HG03139 (cell line): ENCODE results near the gene PDGFRB.

Source experiments
- ATAC-seq: cut with Tn5 transposase; IDR thresholded peaks from one replicate; pipeline ENCODE4 v1.9.1; 2021; ENCODE audit not compliant: unreplicated experiment

Gene PDGFRB

GRCh38 chr5:150133581-150134197, 22.0 kb downstream of the PDGFRB start:
- no peak for ATAC-seq

- ATAC-seq, result no peak
Measured at GRCh38 chr5:150132740-150133139, 22.9 kb downstream of the PDGFRB start.

GRCh38 chr5:150131978-150132694, 23.5 kb downstream of the PDGFRB start:
- no peak for ATAC-seq

- ATAC-seq, result no peak
Measured at GRCh38 chr5:150131461-150131860, 24.2 kb downstream of the PDGFRB start.

GRCh38 chr5:150130493-150130922, 25.1 kb downstream of the PDGFRB start:
- ATAC-seq, result no peak

GRCh38 chr5:150129813-150130492, 25.7 kb downstream of the PDGFRB start:
- no peak for ATAC-seq

- ATAC-seq, result no peak
Measured at GRCh38 chr5:150129454-150129812, 26.2 kb downstream of the PDGFRB start.

GRCh38 chr5:150126921-150127265, 28.8 kb downstream of the PDGFRB start:
- no peak for ATAC-seq

GRCh38 chr5:150126199-150126920, 29.3 kb downstream of the PDGFRB start:
- no peak for ATAC-seq

GRCh38 chr5:150125334-150125733, 30.3 kb downstream of the PDGFRB start:
- no peak for ATAC-seq

- ATAC-seq, result no peak
Measured at GRCh38 chr5:150124596-150124995, 31.0 kb downstream of the PDGFRB start.

- no peak for ATAC-seq
Measured at GRCh38 chr5:150124111-150124557, 31.5 kb downstream of the PDGFRB start.

- no peak for ATAC-seq
Measured at GRCh38 chr5:150123542-150123941, 32.1 kb downstream of the PDGFRB start.

GRCh38 chr5:150122536-150123481, 32.8 kb downstream of the PDGFRB start:
- ATAC-seq, result no peak

- no peak for ATAC-seq
Measured at GRCh38 chr5:150122158-150122510, 33.5 kb downstream of the PDGFRB start.

GRCh38 chr5:150121448-150122157, 34.0 kb downstream of the PDGFRB start:
- no peak for ATAC-seq

- no peak for ATAC-seq
Measured at GRCh38 chr5:150120617-150121447, 34.8 kb downstream of the PDGFRB start.

GRCh38 chr5:150120062-150120441, 35.6 kb downstream of the PDGFRB start:
- no peak for ATAC-seq

GRCh38 chr5:150119421-150120061, 36.1 kb downstream of the PDGFRB start:
- ATAC-seq, result no peak
